SK-N-MC (cell line): ENCODE measurements around the gene GALM.

ENCODE experiments used
- DNase-seq: peaks from one replicate; pipeline ENCODE4 v3.0.0-alpha.2; 2011; ENCODE audit warnings: low read depth, low spot score
- H3K27ac ChIP-seq: fragments of 200-600 bp; sonication (generic); 2 replicates; pipeline ENCODE4 v1.5.1; 2016; ENCODE audit warnings: mixed run types
- H3K36me3 ChIP-seq: fragments of 200-600 bp; sonication (generic); 2 replicates; pipeline ENCODE4 v1.6.1; 2017; ENCODE audit warnings: antibody characterized with exemption, low read length, mixed read lengths; ENCODE audit not compliant: insufficient read depth
- H3K4me3 ChIP-seq: fragments of 200-600 bp; sonication (generic); 2 replicates; pipeline ENCODE4 v1.5.1; 2016
- H3K9ac ChIP-seq: fragments of 200-600 bp; sonication (generic); 2 replicates; pipeline ENCODE4 v1.8.0; 2017; ENCODE audit warnings: mixed run types, mixed read lengths; ENCODE audit not compliant: insufficient read length
- H3K9me3 ChIP-seq: fragments of 200-600 bp; sonication (generic); 2 replicates; pipeline ENCODE4 v1.6.1; 2017; ENCODE audit warnings: low read depth, mild to moderate bottlenecking, antibody characterized with exemption, low read length, moderate library complexity, mixed read lengths
- EZH2 ChIP-seq: fragments of 200-600 bp; sonication (generic); IDR thresholded peaks from one replicate; pipeline ENCODE4 v1.6.1; 2017; ENCODE audit warnings: antibody characterized with exemption
- FOXP2 ChIP-seq: optimal IDR thresholded peaks from 2 replicates; pipeline ENCODE3; 2011; ENCODE audit warnings: mild to moderate bottlenecking, moderate library complexity; ENCODE audit not compliant: insufficient read depth; ENCODE audit errors: extremely low read length, control extremely low read depth
- POLR2AphosphoS5 ChIP-seq: IDR thresholded peaks from 2 replicates; pipeline ENCODE4 v1.6.1; 2012; ENCODE audit warnings: mild to moderate bottlenecking, low read depth, low read length, borderline replicate concordance

The GALM gene

DNA sequence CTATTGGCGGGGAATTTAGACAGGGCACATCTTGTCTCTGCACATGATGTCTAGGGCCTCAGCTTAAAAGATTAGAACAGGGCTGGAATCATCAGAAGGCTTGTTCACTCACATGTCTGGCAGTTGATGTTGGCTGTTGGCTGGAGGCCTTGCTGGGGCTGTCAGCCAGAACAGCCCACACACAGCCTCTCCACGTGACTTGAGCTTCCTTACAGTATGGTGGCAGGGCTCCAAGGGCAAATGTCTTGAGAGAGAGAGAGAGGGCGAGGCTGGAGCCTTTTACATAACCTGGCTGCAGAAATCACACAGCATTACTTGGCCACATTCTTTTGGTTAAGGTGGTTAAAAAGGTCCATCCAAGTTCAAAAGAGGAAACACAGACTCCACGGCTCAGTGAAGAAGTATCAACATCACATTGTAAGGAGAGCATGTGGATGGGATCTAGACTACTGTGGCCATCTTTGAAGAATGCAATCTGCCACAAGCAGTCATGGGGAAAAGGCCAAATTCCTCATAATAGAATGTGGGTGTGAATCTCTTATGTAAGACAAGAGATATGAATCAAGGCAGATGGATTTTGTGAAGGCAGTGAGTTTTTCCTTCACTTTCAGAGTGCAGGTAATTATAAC lies 54.8 kb downstream of the GALM start:
- Histone ChIP-seq H3K4me3 (no peak overlapping the region), H3K27ac (no peak overlapping the region), H3K9me3 (no peaks in the 10 kb centered on the region), H3K36me3 (no peaks in the 10 kb centered on the region), H3K9ac (no peak overlapping the region)
- TF ChIP-seq FOXP2 = no peak
- no peak for TF ChIP-seq POLR2AphosphoS5
- TF ChIP-seq EZH2 = no peak
- no peak for DNase-seq

DNA sequence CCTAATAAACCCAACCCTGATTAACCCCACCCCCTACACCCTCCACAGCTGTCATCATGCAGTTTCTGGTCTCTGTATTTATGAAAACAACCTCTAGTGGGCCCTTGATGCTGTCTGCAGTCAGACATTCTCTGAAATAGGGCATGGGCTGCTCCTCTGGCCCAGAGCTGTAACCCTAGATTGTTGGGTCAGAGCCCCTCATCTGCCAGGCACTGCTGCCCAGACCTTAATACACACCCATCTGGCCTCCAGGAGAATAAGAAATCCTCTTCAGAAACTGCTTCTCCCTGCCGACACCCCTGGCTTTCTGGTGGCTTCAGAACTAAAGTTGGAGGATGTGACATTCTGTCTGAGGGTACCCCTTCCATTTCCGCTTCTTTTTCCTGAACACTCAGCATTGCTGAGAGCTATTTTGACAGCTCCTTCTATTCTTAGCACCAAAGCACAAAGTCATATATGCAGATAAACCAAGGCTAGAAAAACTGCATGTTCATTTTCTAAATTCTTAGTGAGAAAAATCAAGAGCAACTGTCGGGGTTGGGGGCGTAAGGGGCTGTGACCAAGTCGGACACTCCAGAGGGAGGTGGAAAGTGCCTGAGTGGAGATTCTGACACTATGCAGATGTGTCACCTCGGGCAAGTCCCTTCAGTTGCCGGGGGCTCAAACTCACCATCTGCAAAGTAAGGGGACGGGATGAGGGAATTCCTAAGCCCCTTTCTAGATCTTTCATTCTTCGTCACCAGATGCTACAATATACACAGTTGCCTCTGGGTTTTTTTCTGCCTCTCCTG lies 56.6 kb downstream of the GALM start:
- no peaks in the 10 kb centered on the region for H3K36me3 ChIP-seq
- no peak for DNase-seq
- no peaks in the 10 kb centered on the region for H3K9me3 ChIP-seq
- H3K4me3 ChIP-seq = no peak overlapping the region
- H3K27ac ChIP-seq = no peak overlapping the region
- TF ChIP-seq FOXP2 = no peak
- TF ChIP-seq POLR2AphosphoS5 = no peak
- no peak for TF ChIP-seq EZH2
- no peak overlapping the region for H3K9ac ChIP-seq

DNA sequence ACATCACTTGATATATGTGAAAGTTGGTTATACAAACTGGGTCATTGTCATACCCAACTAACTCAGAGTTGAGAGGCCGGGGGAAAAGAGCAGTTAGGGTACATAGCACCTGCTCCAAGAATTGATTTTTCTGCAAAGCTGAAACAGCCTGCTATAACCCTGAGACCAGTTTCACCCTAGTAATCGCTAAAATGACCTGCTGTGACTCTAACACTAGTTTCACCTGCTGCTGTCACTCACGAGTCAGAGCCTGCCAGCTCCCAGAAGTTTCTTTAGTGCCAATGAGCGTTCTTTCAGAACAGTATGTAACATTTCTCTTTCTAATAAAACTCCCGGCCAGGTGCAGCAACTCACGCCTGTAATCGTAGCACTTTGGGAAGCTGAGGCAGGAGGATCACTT lies 57.3 kb downstream of the GALM start:
- DNase-seq = no peak
- Histone ChIP-seq H3K4me3 (no peak overlapping the region), H3K9me3 (no peaks in the 10 kb centered on the region), H3K27ac (no peak overlapping the region), H3K36me3 (no peaks in the 10 kb centered on the region), H3K9ac (no peak overlapping the region)
- TF ChIP-seq EZH2 = no peak
- TF ChIP-seq FOXP2 = no peak
- no peak for TF ChIP-seq POLR2AphosphoS5

DNA sequence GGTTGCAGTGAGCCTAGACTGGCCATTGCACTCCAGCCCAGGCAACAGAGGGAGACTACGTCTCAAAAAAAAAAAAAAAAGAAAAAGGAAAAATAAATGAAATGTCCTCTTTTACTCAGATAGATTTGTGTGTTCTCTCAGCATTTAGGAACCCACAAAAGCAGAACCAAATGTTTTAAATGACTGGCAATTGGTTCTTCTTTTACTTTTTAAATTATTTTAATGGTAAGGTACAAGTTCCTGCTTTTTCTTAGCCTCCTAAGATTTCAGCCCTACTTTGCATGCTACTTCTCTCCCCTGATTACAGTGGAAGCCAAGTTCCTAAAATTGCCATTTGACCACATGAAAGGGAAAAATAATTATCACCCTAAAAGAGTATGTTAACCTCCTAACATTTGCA lies 61.7 kb downstream of the GALM start:
- Histone ChIP-seq H3K36me3 (peaks cover 4% of the 10 kb centered on the region; the same call in 1 of the 2 replicates), H3K9me3 (no peaks in the 10 kb centered on the region), H3K4me3 (no peak overlapping the region), H3K27ac (no peak overlapping the region), H3K9ac (no peak overlapping the region)
- DNase-seq = no peak
- TF ChIP-seq FOXP2 = no peak
- TF ChIP-seq EZH2 = no peak
- no peak for TF ChIP-seq POLR2AphosphoS5

DNA sequence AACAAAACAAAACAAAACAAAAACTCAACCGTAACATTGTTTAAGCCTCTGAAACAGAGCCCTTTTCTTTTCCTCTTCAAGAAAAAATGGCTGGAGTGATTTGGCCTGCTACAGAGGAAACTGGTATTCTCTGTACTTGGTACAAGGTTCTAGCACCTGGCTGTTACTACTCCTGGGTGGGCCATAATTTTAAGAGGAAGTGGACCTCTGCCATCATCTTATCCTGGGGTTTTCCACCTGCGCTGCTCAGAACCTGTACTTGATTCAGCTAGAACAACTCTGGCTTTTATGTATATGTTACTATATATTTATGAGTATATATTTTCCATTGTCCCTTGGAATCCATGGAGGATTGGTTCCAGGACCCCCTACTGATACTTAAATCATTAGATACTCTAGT lies 62.8 kb downstream of the GALM start:
- peaks cover 9% of the 10 kb centered on the region; the same call in 1 of the 2 replicates for H3K36me3 ChIP-seq
- no peak overlapping the region for H3K9ac ChIP-seq
- no peak overlapping the region for H3K27ac ChIP-seq
- no peak for DNase-seq
- no peaks in the 10 kb centered on the region for H3K9me3 ChIP-seq
- H3K4me3 ChIP-seq = no peak overlapping the region
- TF ChIP-seq EZH2 = no peak
- TF ChIP-seq FOXP2 = no peak
- no peak for TF ChIP-seq POLR2AphosphoS5

DNA sequence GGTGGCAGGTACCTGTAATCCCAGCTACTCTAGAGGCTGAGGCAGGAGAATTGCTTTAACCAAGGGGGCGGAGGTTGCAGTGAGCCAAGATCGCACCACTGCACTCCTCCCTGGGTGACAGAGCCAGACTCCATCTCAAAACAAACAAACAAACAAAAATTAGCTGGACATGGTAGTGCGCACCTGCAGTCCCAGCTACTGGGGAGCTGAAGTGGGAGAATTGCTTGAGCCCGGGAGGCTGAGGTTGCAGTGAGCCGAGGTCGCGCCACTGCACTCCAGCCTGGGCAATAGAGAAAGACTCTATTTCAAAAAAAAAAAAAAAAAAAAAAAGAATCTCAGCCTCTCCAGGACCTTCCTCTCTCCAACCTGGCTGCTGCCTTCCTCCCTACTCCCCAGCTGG lies 65.2 kb downstream of the GALM start:
- no peak overlapping the region for H3K27ac ChIP-seq
- H3K36me3 ChIP-seq = peaks cover 20% of the 10 kb centered on the region; the same call in 1 of the 2 replicates
- H3K9me3 ChIP-seq = no peaks in the 10 kb centered on the region
- H3K9ac ChIP-seq = no peak overlapping the region
- no peak for DNase-seq
- no peak for TF ChIP-seq EZH2
- H3K4me3 ChIP-seq = no peak overlapping the region

DNA sequence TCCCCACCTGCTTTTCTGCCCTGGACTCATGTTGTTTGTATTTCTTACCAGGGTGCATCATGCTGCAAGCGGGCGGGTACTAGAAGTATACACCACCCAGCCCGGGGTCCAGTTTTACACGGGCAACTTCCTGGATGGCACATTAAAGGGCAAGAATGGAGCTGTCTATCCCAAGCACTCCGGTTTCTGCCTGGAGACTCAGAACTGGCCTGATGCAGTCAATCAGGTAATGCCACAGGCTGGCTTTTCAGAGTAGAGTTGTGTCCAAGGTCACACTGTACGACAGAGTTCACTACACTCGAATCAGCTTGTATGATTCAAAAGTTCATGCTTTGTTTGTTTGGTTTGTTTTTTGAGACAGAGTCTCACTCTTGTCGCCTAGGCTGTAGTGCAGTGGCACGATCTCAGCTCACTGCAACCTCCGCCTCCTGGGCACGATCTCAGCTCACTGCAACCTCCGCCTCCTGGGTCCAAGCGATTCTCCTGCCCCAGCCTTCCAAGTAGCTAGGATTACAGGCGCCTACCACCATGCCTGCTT lies 65.8 kb downstream of the GALM start:
- no peak overlapping the region for H3K27ac ChIP-seq
- H3K4me3 ChIP-seq = no peak overlapping the region
- no peak for DNase-seq
- peaks cover 20% of the 10 kb centered on the region; the same call in 1 of the 2 replicates for H3K36me3 ChIP-seq
- TF ChIP-seq EZH2 (no peak), FOXP2 (no peak), POLR2AphosphoS5 (no peak)
- H3K9ac ChIP-seq = no peak overlapping the region
- no peaks in the 10 kb centered on the region for H3K9me3 ChIP-seq

DNA sequence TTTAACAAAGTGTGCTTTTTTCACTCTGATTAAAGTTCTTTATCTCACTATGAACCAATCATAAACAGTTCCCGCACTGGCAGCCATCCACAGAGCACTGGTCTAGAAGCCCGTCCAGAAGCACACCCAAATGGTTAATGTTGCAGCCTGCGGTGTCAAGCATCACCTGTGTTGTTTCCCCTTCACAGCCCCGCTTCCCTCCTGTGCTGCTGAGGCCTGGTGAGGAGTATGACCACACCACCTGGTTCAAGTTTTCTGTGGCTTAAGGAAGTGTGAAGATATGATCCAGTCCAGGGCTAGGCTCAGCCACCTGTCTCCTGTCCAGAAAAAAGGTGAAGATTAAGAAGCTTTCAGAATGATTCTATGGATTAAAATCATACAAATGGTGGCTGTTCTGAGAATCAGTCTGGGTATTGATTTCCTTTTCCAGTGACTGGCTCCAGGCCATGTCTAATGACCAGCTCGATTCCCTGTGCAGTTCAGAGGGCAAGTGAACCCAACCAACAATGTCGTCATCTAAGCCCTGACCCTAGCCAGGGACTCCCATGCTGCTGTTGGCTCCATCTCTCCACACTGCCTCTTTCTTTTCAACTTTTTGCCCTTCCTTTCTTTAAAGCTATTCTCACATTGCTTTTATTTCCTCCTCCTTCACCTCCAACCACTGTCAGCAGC lies 67.5 kb downstream of the GALM start:
- no peak overlapping the region for H3K9ac ChIP-seq
- H3K9me3 ChIP-seq = no peaks in the 10 kb centered on the region
- DNase-seq = no peak
- H3K36me3 ChIP-seq = peaks cover 23% of the 10 kb centered on the region
- H3K4me3 ChIP-seq = no peak overlapping the region
- no peak overlapping the region for H3K27ac ChIP-seq
- TF ChIP-seq EZH2 (no peak), FOXP2 (no peak), POLR2AphosphoS5 (no peak)
